Testis (tissue), 3 donors: ENCODE results near the gene FAM240A. TPM values are rescaled to one million over a fixed set of nuclear protein-coding genes. Genes with fewer than 3 reads are reported as not detected.
A peak's percentile ranks its signal among the peaks of the same experiment; 100 is the strongest.

Experiments used
- DNase-seq: peaks from one replicate; pipeline ENCODE4 v3.0.0-alpha.2; 2019
- H3K27ac ChIP-seq, 2 donors: fragments of 200-600 bp; sonication (generic); one replicate each; pipeline ENCODE4 v1.5.1; 2019
- H3K27me3 ChIP-seq: fragments of 200-600 bp; sonication (generic); one replicate; pipeline ENCODE4 v1.5.1; 2019
- H3K36me3 ChIP-seq: fragments of 200-600 bp; sonication (generic); one replicate; pipeline ENCODE4 v1.5.1; 2017; ENCODE audit warnings: low read depth; ENCODE audit errors: missing control alignments
- H3K4me1 ChIP-seq: fragments of 200-600 bp; sonication (generic); one replicate; pipeline ENCODE4 v1.5.1; 2019
- H3K4me3 ChIP-seq, 2 donors: fragments of 200-600 bp; sonication (generic); one replicate each; pipeline ENCODE4 v1.5.1; 2017 to 2019
- H3K9me3 ChIP-seq: fragments of 200-600 bp; sonication (generic); one replicate; pipeline ENCODE4 v1.5.1; 2017
- POLR2A ChIP-seq: fragments of 450-650 bp; IDR thresholded peaks from one replicate; pipeline ENCODE4 v1.6.1; 2017; ENCODE audit warnings: antibody characterized with exemption, mild to moderate bottlenecking, moderate library complexity
- WGBS, 2 donors: methylation state at CpG; one replicate each; pipeline ENCODE4 v1.1.5; 2018; 5-methylcytosine and 5-hydroxymethylcytosine counted together
- intact Hi-C: fragments of 100-400 bp; cut with DNase I; formaldehyde crosslinking; loops from one replicate; pipeline ENCODE4 v1.15.1; 2023; ENCODE audit warnings: low total_unique reads
- polyA plus RNA-seq: library from polyadenylated mRNA; stranded (reverse); fragments of 350-450 nt; fragmentation: Illumina TruSeq; extraction: RNeasy Lipid Tissue Mini Kit (QIAGEN cat#74804); gene quantifications from one replicate; pipeline ENCODE4 v1.2.3, GENCODE V29; 2014; ENCODE audit warnings: low read depth, low replicate concordance; ENCODE audit not compliant: insufficient read depth
- total RNA-seq, 2 donors: library from RNA; depleted of rRNA; stranded (reverse); fragments of >200 nt; gene quantifications; one replicate each; pipeline ENCODE4 v1.2.3, GENCODE V29; 2016
- TF ChIP-seq, protein P1 (sequence below), 3 experiments: fragments of 450-650 bp in 2 of 3; fragments of 200-600 bp in 1 of 3; sonication (generic) in 1 of 3; IDR thresholded peaks; one replicate each; pipeline ENCODE4 v1.5.1; 2016 to 2019; ENCODE audit warnings: antibody characterized with exemption in 3 of 3, mild to moderate bottlenecking in 2 of 3, moderate library complexity in 1 of 3

The FAM240A gene
- total and polyA plus RNA-seq, 3 donors from 2014 or later, result not detected

DNA sequence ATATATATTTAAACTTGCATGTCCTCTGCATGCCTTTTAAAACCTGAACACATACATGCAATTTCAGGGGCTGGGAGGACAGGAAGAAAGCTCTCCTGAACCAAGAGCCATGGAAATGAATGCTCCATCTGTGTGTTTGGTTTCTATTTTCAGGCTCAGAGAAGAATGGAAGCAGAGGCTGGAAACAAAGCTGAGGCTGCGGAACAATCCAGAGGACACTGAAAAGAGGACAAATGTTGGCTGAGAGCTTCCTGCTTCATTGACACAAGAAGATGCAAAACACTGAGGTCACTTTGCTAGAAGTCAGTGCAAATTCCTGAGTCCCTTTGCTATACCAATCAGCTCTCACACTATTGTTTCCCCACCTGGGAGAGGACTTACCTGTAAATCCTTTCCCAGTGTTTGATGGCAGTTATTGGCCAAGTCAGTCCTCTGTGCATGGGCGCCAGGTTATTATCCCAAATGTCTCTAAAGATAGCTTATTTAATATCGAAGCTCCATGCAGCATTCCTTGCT lies 12.7 kb downstream of the FAM240A start:
- H3K27me3 ChIP-seq, result no peaks in the 10 kb centered on the region
- no peak overlapping the region for H3K27ac ChIP-seq
- H3K4me1 ChIP-seq, result no peaks in the 10 kb centered on the region
- no peak overlapping the region for H3K4me3 ChIP-seq
- no peak for TF ChIP-seq POLR2A
- TF ChIP-seq, protein P1, sequence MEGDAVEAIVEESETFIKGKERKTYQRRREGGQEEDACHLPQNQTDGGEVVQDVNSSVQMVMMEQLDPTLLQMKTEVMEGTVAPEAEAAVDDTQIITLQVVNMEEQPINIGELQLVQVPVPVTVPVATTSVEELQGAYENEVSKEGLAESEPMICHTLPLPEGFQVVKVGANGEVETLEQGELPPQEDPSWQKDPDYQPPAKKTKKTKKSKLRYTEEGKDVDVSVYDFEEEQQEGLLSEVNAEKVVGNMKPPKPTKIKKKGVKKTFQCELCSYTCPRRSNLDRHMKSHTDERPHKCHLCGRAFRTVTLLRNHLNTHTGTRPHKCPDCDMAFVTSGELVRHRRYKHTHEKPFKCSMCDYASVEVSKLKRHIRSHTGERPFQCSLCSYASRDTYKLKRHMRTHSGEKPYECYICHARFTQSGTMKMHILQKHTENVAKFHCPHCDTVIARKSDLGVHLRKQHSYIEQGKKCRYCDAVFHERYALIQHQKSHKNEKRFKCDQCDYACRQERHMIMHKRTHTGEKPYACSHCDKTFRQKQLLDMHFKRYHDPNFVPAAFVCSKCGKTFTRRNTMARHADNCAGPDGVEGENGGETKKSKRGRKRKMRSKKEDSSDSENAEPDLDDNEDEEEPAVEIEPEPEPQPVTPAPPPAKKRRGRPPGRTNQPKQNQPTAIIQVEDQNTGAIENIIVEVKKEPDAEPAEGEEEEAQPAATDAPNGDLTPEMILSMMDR (IDR thresholded peaks at IDR 0.05), result no peak
- H3K9me3 ChIP-seq, result no peaks in the 10 kb centered on the region
- DNase-seq, result no peak
- intact Hi-C loops, result no loop called here
- H3K36me3 ChIP-seq, result no peaks in the 10 kb centered on the region
- WGBS, 2 donors, result 84 to 94% methylated on average over 3 of the region's 3 CpGs

DNA sequence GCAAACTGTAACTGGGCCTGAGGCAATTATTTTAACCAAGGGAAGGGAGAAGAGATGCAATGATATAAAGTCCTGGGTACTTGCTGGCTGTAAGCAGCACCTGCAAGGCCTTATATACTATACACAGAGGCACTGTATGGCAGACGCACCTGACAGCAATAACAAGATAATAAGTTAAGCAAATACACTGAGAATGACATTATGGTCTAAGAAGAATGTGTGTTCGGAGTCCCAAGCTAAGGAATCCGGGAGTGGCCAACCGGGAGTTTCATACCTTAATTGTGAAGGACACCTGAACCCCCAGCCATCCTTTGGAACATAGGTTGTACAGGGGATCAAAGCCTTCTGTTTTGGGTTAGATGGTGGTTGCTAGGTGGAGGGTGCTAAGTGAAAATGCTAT lies 13.7 kb downstream of the FAM240A start:
- intact Hi-C loops, result no loop called here
- H3K27me3 ChIP-seq, result no peaks in the 10 kb centered on the region
- no peaks in the 10 kb centered on the region for H3K4me1 ChIP-seq
- TF ChIP-seq, protein P1 (IDR thresholded peaks at IDR 0.05), result no peak
- no peak for TF ChIP-seq POLR2A
- WGBS, 2 donors, result 90 to 94% methylated on average over 3 to 4 of the region's 4 CpGs
- H3K27ac ChIP-seq, result no peak overlapping the region
- H3K4me3 ChIP-seq, result no peak overlapping the region
- DNase-seq, result no peak
- H3K9me3 ChIP-seq, result no peaks in the 10 kb centered on the region
- no peaks in the 10 kb centered on the region for H3K36me3 ChIP-seq

DNA sequence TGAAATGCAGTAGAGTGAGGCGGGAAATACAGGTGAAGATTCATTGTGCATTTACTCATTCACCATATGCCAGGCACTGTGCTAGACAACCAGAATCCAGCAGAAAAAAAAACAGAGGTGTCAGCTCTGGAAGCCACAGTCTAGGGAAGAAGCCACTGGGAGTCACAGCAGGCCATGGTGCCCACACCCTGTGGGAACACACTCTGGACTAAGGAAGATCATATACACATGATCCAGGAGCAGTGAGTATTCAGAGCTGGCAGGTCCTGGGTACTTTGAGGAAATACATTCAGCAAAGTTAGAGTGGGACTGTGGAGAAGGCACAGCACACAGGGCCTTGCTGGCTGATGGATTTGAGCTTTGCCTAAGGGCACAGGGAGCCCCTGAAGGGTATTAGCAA lies 14.8 kb downstream of the FAM240A start:
- Histone ChIP-seq H3K4me3 (no peak overlapping the region), H3K9me3 (no peaks in the 10 kb centered on the region), H3K36me3 (no peaks in the 10 kb centered on the region), H3K4me1 (no peaks in the 10 kb centered on the region), H3K27ac (no peak overlapping the region), H3K27me3 (no peaks in the 10 kb centered on the region)
- TF ChIP-seq, protein P1 (IDR thresholded peaks at IDR 0.05), result no peak
- no peak for TF ChIP-seq POLR2A
- WGBS, 2 donors, result 96 to 100% methylated on average over 1 of the region's 1 CpG
- intact Hi-C loops, result no loop called here
- DNase-seq, result no peak

DNA sequence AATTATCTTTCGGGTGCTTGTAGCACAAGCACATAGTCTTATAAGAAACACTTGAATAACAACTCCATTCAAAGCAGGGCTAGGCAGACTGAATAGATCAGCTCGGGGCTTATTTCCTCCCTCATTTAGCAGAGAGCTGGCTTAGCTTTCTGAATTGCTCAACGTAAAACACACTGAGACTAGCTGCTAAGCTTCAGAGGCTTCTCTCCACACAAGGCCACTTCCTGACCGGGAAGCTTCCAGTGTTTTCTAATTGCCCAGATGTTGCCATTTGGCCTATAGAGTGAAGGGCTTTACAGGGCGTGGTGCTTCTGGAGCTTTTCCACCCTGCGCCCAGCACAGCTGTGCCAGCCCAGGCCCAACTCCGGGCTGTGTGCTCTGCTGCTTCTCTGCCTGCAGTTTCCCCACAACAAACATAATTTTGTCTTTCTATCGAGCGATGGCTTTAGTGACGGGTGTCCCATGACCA lies 16.6 kb downstream of the FAM240A start:
- no peak for DNase-seq
- Histone ChIP-seq H3K9me3 (no peaks in the 10 kb centered on the region), H3K27ac (peak overlapping the region in 1 of 2 donors; percentile 34), H3K4me1 (no peaks in the 10 kb centered on the region), H3K4me3 (no peak overlapping the region), H3K27me3 (no peaks in the 10 kb centered on the region), H3K36me3 (no peaks in the 10 kb centered on the region)
- WGBS, 2 donors, result 31 to 70% methylated on average over 10 of the region's 10 CpGs
- TF ChIP-seq, protein P1 (IDR thresholded peaks at IDR 0.05), result no peak
- TF ChIP-seq POLR2A, result no peak
- intact Hi-C loops, result no loop called here
